HG03558 (cell line): ENCODE results near the gene IVNS1ABP.
A peak's percentile ranks its signal among the peaks of the same experiment; 100 is the strongest.
"Not testable (repeated sequence)": the region's sequence is repeated elsewhere in the genome, so short reads cannot be mapped to it uniquely, and the experiment has no call there.

Source experiments
- ATAC-seq: cut with Tn5 transposase; IDR thresholded peaks from one replicate; pipeline ENCODE4 v1.9.1; 2021; ENCODE audit warnings: moderate number of reproducible peaks; ENCODE audit not compliant: unreplicated experiment; ENCODE audit errors: extremely low read depth

IVNS1ABP gene

DNA sequence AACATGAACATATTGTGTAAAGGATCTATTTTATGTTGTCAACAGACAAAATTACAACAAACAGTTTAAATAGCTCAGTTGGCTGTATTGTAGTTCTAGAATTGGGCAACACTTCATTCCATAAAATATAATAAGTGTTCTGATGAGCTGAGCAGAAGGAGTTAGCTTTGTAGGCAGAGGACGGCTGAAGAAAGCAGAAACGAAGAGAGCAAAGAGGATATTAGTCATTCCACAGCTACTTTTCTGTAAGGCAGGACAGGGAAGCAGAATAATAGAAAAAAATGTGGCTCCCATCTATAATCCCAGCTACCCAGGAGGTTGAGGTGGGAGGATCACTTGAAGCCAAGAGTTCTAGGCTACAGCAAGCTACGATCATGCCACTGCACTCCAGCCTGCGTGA is 20.2 kb upstream of the IVNS1ABP start:
- ATAC-seq, result no peak

DNA sequence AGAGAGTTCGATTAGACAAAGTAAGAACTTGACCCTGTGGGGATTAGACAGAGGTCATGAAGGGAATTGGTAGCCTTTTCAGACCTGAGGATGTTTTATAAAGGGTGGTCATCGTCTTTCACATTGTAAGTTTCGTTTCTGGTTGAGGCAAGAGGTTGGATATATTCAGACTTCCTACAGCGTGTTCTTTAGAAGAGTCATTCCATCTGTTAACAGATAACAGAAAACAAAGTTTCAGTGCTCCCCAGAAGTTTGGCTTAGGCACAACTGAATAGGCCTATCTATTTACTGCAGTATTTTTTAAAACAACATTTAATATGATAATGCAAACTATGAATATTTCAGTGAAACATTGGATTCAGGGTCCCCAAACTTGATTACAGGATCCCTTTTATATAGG is 17.1 kb upstream of the IVNS1ABP start:
- ATAC-seq, result no peak

DNA sequence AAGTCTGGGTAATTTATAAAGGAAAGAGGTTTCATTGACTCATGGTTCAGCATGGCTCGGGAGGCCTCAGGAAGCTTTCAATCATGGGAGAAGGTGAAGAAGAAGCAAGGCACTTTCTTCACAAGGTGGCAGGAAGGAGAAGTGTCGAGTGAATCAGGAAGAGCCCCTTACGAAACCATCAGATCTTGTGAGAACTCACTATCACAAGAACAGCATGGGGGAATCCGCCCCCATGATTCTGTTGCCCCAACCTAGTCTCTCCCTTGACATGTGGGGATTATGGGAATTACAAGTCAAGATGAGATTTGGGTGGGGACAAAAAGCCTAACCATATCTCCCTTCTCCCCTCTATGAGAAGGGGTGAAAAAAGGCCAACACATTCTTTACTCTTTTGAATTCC is 11.2 kb upstream of the IVNS1ABP start:
- no peak for ATAC-seq

- ATAC-seq, result no peak
These were observed 8.4 kb upstream of the IVNS1ABP start for GRCh38 chr1:185325413-185325812.

GRCh38 chr1:185324118-185324517 is 7.1 kb upstream of the IVNS1ABP start:
- no peak for ATAC-seq

GRCh38 chr1:185322636-185323035 is 5.6 kb upstream of the IVNS1ABP start:
- no peak for ATAC-seq

- ATAC-seq, result not testable (repeated sequence)
These were observed 4.7 kb upstream of the IVNS1ABP start for GRCh38 chr1:185321653-185322221.

GRCh38 chr1:185321104-185321503 is 4.1 kb upstream of the IVNS1ABP start:
- not testable (repeated sequence) for ATAC-seq

- ATAC-seq, result no peak
These were observed 2.1 kb upstream of the IVNS1ABP start for GRCh38 chr1:185319139-185319475.

- ATAC-seq, result no peak
These were observed 1.5 kb upstream of the IVNS1ABP start for GRCh38 chr1:185318431-185319138.

DNA sequence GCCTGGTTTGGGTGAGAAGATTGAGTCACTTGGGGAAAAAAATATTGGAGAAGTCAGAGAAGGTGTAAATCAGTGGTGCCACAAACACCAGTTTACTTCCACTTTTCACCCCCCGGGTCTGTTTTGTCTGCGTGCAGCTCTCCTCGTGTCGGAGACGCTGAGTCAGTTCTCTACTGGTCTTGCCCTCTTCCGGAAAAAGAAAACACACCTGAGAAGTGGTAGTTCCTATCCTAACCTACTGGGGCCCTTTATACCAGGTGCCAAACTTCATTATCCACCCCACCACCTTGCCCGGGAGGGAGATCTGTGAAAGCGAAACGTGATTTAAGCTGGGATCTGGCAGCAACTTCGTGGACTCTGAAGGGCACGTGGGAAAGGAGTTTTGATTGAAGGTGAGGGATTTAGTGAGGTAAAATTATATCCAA is 855 bp upstream of the IVNS1ABP start:
- peak; percentile 38 for ATAC-seq

DNA sequence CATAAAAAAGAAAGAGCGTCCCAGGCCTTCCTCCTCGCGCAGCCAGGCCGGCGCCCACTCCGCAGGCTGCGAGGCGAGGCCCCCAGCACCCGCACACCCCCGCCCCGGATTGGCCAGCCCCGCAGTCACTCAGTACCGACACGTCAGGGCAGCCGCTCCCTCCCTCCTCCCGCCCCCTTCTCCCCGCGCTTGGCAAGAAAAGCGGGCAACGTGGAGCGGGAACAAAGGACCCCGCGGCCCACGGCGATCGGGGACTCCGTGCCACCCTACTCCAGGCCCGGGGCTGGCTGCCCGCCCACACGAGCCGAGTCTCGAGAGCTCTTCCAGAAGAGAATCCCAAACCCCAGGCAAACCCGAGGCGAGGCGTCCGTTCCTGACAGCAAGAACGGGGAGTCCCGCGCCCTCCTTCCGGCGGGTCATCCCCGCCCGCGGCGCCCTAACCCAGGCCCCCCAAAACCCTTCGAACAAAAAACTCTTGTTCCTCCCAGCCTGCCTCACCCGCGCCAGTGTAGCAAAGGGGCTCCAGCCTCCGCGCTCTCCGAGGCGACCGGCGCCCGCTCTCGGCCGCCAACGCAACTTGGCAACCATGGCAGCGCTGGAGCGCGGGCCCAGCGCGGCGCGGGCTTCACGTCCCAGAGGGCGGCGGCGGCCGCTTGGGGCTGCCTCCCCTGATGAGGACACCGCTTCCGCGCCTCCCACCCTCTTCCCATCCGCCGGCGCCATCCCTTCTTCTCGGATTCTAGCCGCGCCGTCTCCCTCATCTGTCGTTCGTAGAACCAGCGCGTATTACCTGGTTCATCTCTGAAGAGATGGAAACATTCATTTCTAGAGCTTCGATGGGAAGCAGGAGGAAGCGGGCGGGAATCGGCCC is 645 bp downstream of the IVNS1ABP start:
- ATAC-seq, result peak; percentile 25

DNA sequence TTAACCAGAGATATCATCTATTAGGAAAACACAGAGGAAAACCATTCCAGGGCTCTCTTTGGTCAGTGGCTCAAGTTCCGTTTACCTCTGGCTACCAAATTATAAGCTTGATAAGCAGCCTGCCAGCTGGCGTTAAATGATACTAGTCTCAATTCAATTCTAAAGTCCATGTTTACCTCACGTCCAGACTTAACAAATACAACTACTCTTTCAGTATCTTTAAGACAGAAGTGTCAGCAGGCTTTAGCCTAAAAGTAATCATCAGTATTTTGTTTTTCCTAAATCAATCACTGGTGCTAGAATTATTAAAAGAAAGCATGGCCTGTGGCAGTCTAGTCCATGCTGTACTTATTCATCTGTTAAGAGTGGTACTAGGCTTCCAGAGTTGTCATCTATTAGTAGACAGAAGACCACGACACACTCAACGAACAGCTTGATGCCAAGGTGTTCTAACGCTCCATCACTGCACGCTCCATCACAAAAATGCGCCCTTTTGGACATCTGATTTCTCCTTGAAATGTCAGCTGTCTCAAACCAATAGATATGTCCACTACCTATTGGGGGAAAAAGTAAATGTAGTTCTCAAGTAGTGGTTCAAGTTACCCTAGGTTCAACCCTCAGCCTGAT is 1.5 kb downstream of the IVNS1ABP start:
- ATAC-seq, result no peak

GRCh38 chr1:185314411-185314810 is 2.6 kb downstream of the IVNS1ABP start:
- no peak for ATAC-seq

- ATAC-seq, result no peak
These were observed 4.5 kb downstream of the IVNS1ABP start for GRCh38 chr1:185312361-185313138.

- ATAC-seq, result no peak
These were observed 5.3 kb downstream of the IVNS1ABP start for GRCh38 chr1:185311589-185312225.

GRCh38 chr1:185309566-185309965 is 7.5 kb downstream of the IVNS1ABP start:
- ATAC-seq, result no peak

DNA sequence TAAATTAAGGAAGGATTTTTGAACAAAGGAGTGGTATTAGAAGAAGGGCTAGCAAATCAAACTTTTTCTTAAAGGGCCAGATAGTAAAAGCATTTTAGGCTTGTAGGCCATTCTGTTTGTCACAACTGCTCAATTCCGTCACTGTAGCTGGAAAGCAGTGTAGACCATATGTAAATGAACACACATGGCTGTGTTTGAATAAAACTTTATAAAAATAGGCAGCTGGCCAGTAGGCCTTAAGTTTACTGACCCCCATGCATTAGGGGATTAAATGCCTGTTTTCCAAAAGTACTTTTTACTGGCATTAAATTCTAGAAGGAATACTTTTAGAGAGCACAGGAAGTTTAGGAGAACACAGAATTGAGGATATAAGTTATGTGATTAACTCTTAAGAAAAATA is 8.9 kb downstream of the IVNS1ABP start:
- ATAC-seq, result no peak

DNA sequence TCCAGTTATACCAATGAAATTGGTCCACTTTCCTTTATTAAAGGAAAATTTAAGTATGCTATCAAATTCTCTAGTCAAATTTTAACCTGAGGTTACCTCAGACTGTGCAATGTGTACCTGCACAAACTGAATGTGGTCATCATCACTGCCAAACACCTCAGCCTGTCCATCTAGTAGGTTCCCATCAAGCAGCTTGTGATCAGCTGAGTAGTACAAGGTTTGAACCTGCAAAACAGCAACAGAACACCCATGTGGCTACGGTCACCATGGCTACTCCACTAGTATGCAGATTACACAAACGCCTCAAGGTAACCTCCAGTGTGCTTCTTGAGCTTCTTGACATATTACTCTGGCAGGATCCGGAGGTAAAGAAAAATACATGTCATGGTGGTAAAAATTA is 11.6 kb downstream of the IVNS1ABP start:
- ATAC-seq, result no peak

- no peak for ATAC-seq
These were observed 16.9 kb downstream of the IVNS1ABP start for GRCh38 chr1:185300152-185300551.
